ENCODE results near the gene FAM177A1.
"Not testable (repeated sequence)": the region's sequence is repeated elsewhere in the genome, so short reads cannot be mapped to it uniquely, and the experiment has no call there.

The FAM177A1 gene

GRCh38 chr14:35061113-35061791, 15.2 kb downstream of the FAM177A1 start:
- DNase-seq (ENCODE audit: low spot score), result not testable (repeated sequence)

- not testable (repeated sequence) for DNase-seq (ENCODE audit: low spot score)
Measured at GRCh38 chr14:35065731-35066130, 19.7 kb downstream of the FAM177A1 start.

GRCh38 chr14:35068238-35069012, 22.4 kb downstream of the FAM177A1 start:
- no peak for DNase-seq (ENCODE audit: low spot score)

GRCh38 chr14:35072226-35072625, 26.2 kb downstream of the FAM177A1 start:
- DNase-seq (ENCODE audit: low spot score), result no peak

GRCh38 chr14:35073486-35073885, 27.4 kb downstream of the FAM177A1 start:
- DNase-seq (ENCODE audit: low spot score), result no peak

- DNase-seq (ENCODE audit: low spot score), result no peak
Measured at GRCh38 chr14:35078082-35078481, 32.0 kb downstream of the FAM177A1 start.

GRCh38 chr14:35079742-35080141, 33.7 kb downstream of the FAM177A1 start:
- no peak for DNase-seq (ENCODE audit: low spot score)

- no peak for DNase-seq (ENCODE audit: low spot score)
Measured at GRCh38 chr14:35083530-35084150, 37.6 kb downstream of the FAM177A1 start.

- no peak for DNase-seq (ENCODE audit: low spot score)
Measured at GRCh38 chr14:35085441-35085840, 39.4 kb downstream of the FAM177A1 start.

- peak; percentile 64 for DNase-seq (ENCODE audit: low spot score)
Measured at GRCh38 chr14:35088514-35088913, 42.4 kb downstream of the FAM177A1 start.

GRCh38 chr14:35094645-35095044, 48.6 kb downstream of the FAM177A1 start:
- not testable (repeated sequence) for DNase-seq (ENCODE audit: low spot score)

- DNase-seq (ENCODE audit: low spot score), result no peak
Measured at GRCh38 chr14:35107866-35108265, 61.8 kb downstream of the FAM177A1 start.

- DNase-seq (ENCODE audit: low spot score), result no peak
Measured at GRCh38 chr14:35112641-35113040, 66.6 kb downstream of the FAM177A1 start.

- no peak for DNase-seq (ENCODE audit: low spot score)
Measured at GRCh38 chr14:35113308-35113950, 67.4 kb downstream of the FAM177A1 start.

- no peak for DNase-seq (ENCODE audit: low spot score)
Measured at GRCh38 chr14:35114036-35114435, 68.0 kb downstream of the FAM177A1 start.

- no peak for DNase-seq (ENCODE audit: low spot score)
Measured at GRCh38 chr14:35116242-35116641, 70.2 kb downstream of the FAM177A1 start.

- DNase-seq (ENCODE audit: low spot score), result no peak
Measured at GRCh38 chr14:35117112-35117511, 71.0 kb downstream of the FAM177A1 start.

- DNase-seq (ENCODE audit: low spot score), result no peak
Measured at GRCh38 chr14:35121026-35121886, 75.2 kb downstream of the FAM177A1 start.

GRCh38 chr14:35121887-35122695, 76.0 kb downstream of the FAM177A1 start, which contains the start of the genes PPP2R3C and PRORP:
Gene PPP2R3C, minus strand, starts transcription at chr14:35121990. Its CDS starts 31 bp downstream, at chr14:35121959.
Gene PRORP, plus strand, starts transcription at chr14:35122552. Its CDS starts 694 bp downstream, at chr14:35123246.
- peak; percentile 97 for DNase-seq (ENCODE audit: low spot score)

- peak; percentile 47 for DNase-seq (ENCODE audit: low spot score)
Measured at GRCh38 chr14:35122696-35123387, 76.8 kb downstream of the FAM177A1 start.

Measured in SW480 (cell line).